B cell (primary cell): ENCODE data around the gene CCDC92B. TPM values are rescaled to one million over a fixed set of nuclear protein-coding genes. Genes with fewer than 3 reads are reported as not detected.

Experiments
- ATAC-seq: fragments of 200-7000 bp; cut with Tn5 transposase; one replicate; pipeline ENCODE4 v1.10.0; 2021; ENCODE audit warnings: low read depth, mild to moderate bottlenecking, moderate number of reproducible peaks, moderate library complexity
- CTCF ChIA-PET: fragments of 350-600 bp; sonication (Branson Sonifier 250); formaldehyde crosslinking; loops from one replicate; lab custom pipeline; 2021; ENCODE audit warnings: antibody characterized with exemption, inconsistent platforms; lab: Charles Lee
- POLR2A ChIA-PET: fragments of 350-600 bp; sonication (Branson Sonifier 250); formaldehyde crosslinking; loops from one replicate; lab custom pipeline; 2021; ENCODE audit warnings: antibody characterized with exemption; lab: Charles Lee
- DNase-seq: peaks from one replicate; pipeline ENCODE4 v3.0.0; 2013
- H2AFZ ChIP-seq: 2 replicates; pipeline ENCODE4 v1.6.1; 2012; ENCODE audit warnings: mild to moderate bottlenecking, low read depth, low read length; ENCODE audit not compliant: insufficient read depth, poor library complexity, severe bottlenecking
- H3K27ac ChIP-seq, 2 donors: 1 replicate in 1 of 2; 2 replicates in 1 of 2; pipeline ENCODE4 v1.5.1; 2012 to 2013; ENCODE audit warnings: low read length in 2 of 2, mild to moderate bottlenecking in 2 of 2, moderate library complexity in 1 of 2
- H3K27me3 ChIP-seq, 4 experiments: fragments of 200-600 bp in 1 of 4; sonication (generic) in 1 of 4; replicated peaks in 1 of 4; 1 replicate in 2 of 4; 2 replicates in 2 of 4; pipeline versions ENCODE4 v1.6.1 to v1.7.0; 2013 to 2016; ENCODE audit warnings: low read length in 3 of 4, mild to moderate bottlenecking in 2 of 4, mixed read lengths in 1 of 4, moderate library complexity in 1 of 4; ENCODE audit not compliant: insufficient read depth in 4 of 4, control insufficient read depth in 3 of 4; ENCODE audit errors: control extremely low read depth in 1 of 4
- H3K36me3 ChIP-seq, 2 experiments: replicated peaks in 1 of 2; 1 replicate in 1 of 2; 2 replicates in 1 of 2; pipeline versions ENCODE4 v1.6.1 to v1.7.1; 2013; ENCODE audit warnings: low read length in 1 of 2; ENCODE audit not compliant: insufficient read depth in 2 of 2, control insufficient read depth in 1 of 2; ENCODE audit errors: control extremely low read depth in 1 of 2, extremely low read depth in 1 of 2
- H3K4me1 ChIP-seq, 2 donors: fragments of 200-600 bp in 1 of 2; sonication (generic) in 1 of 2; 1 replicate in 1 of 2; 2 replicates in 1 of 2; pipeline versions ENCODE4 v1.5.1 to v1.6.1; 2013 to 2017; ENCODE audit warnings: low read length in 2 of 2; ENCODE audit not compliant: control insufficient read depth in 2 of 2, insufficient read depth in 2 of 2
- H3K4me2 ChIP-seq: replicated peaks from 2 replicates; pipeline ENCODE3; 2012; ENCODE audit warnings: mild to moderate bottlenecking, low read depth, low read length; ENCODE audit not compliant: poor library complexity, severe bottlenecking
- H3K4me3 ChIP-seq, 5 experiments: fragments of 200-600 bp in 1 of 5; sonication (generic) in 1 of 5; 1 replicate in 3 of 5; 2 replicates in 2 of 5; pipeline versions ENCODE4 v1.5.1 to v1.7.0; 2011 to 2016; ENCODE audit warnings: low read length in 4 of 5, mild to moderate bottlenecking in 4 of 5, low read depth in 2 of 5, control low read depth in 1 of 5, moderate library complexity in 1 of 5; ENCODE audit not compliant: insufficient read depth in 1 of 5; ENCODE audit errors: control extremely low read depth in 1 of 5, extremely low read depth in 1 of 5
- H3K79me2 ChIP-seq: fragments of 200-600 bp; sonication (generic); one replicate; pipeline ENCODE4 v1.6.0; 2016; ENCODE audit warnings: low read length; ENCODE audit not compliant: control insufficient read depth, insufficient read depth
- H3K9ac ChIP-seq: fragments of 200-600 bp; sonication (generic); 2 replicates; pipeline ENCODE4 v1.6.1; 2017; ENCODE audit warnings: mild to moderate bottlenecking, low read length, moderate library complexity
- H3K9me3 ChIP-seq, 3 donors: one replicate each; pipeline versions ENCODE4 v1.6.1 to v1.7.1; 2013; ENCODE audit warnings: low read length in 2 of 3; ENCODE audit not compliant: control insufficient read depth in 2 of 3, insufficient read depth in 1 of 3; ENCODE audit errors: control extremely low read depth in 1 of 3
- H4K20me1 ChIP-seq: 2 replicates; pipeline ENCODE4 v1.6.0; 2012; ENCODE audit warnings: mild to moderate bottlenecking, low read length; ENCODE audit not compliant: insufficient read depth, control insufficient read depth, poor library complexity, severe bottlenecking
- H3K27ac Mint-ChIP-seq: one replicate; pipeline ENCODE4 v1.8.0; 2021; ENCODE audit warnings: mixed read lengths
- H3K27me3 Mint-ChIP-seq: one replicate; pipeline ENCODE4 v1.8.0; 2021; ENCODE audit warnings: mixed read lengths
- H3K4me1 Mint-ChIP-seq: one replicate; pipeline ENCODE4 v1.8.0; 2021; ENCODE audit warnings: mixed read lengths
- H3K4me3 Mint-ChIP-seq: one replicate; pipeline ENCODE4 v1.8.0; 2021; ENCODE audit warnings: mixed read lengths
- H3K9me3 Mint-ChIP-seq: one replicate; pipeline ENCODE4 v1.8.0; 2022; ENCODE audit warnings: mixed read lengths; ENCODE audit not compliant: insufficient read depth
- EZH2 ChIP-seq: IDR thresholded peaks from 2 replicates; pipeline ENCODE4 v1.6.1; 2012; ENCODE audit warnings: borderline replicate concordance, low read depth, mild to moderate bottlenecking, moderate library complexity, low read length; ENCODE audit not compliant: insufficient read depth, poor library complexity, severe bottlenecking
- WGBS: methylation state at CpG from one replicate; pipeline ENCODE4 v1.1.5; 2013; ENCODE audit warnings: missing lambda C conversion rate; ENCODE audit not compliant: insufficient coverage; 5-methylcytosine and 5-hydroxymethylcytosine counted together
- intact Hi-C: fragments of 100-400 bp; cut with micrococcal nuclease; formaldehyde crosslinking; loops from one replicate; pipeline ENCODE4 v1.10.0; 2022
- polyA plus RNA-seq: library from polyadenylated mRNA; depleted of rRNA; stranded (reverse); fragments of >200 nt; gene quantifications from 2 replicates; pipeline ENCODE4 v1.2.3, GENCODE V29; 2012
- total RNA-seq, 2 donors: library from RNA; stranded (reverse); fragments of 120-200 nt in 1 of 2; gene quantifications; 1 replicate in 1 of 2; 2 replicates in 1 of 2; pipeline versions ENCODE4 v1.2.3 to v1.2.4, GENCODE V29; 2013 to 2022
- TF ChIP-seq, protein P1 (sequence below): fragments of 200-600 bp; IDR thresholded peaks from one replicate; pipeline ENCODE4 v1.8.0; 2022; ENCODE audit warnings: antibody characterized with exemption, mild to moderate bottlenecking

The CCDC92B gene
- total and polyA plus RNA-seq, 2 donors (not counting 1 experiment from before 2014, with no cell fraction given): 0.04 TPM; not detected in 1

DNA sequence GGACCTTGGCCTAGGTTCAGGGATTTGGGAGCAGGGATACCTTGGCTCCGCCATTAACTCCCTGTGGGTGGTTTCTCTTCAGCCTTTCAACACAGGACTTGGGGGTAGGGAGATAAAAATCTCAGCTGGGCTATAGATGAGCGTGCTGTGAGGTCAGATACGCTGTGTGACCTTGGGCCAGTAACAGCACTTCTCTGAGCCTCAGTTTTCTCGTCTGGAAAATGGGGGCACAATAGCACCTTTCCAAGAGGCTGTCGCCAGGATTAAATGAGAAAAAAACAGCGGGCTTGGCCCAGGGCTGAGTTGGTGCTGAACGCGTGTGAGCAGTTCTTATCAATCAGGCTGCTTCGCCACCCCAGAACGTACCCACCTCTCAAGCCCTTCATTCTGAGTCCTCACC lies 17.6 kb downstream of the CCDC92B start:
- H3K9ac ChIP-seq: no peak overlapping the region
- H3K4me1 Mint-ChIP-seq: no peaks in the 10 kb centered on the region
- intact Hi-C loops: no loop called here
- no peak overlapping the region for H3K4me2 ChIP-seq
- no peak overlapping the region for H3K27ac ChIP-seq
- no peak for ATAC-seq
- no peaks in the 10 kb centered on the region for H3K79me2 ChIP-seq
- H3K27me3 Mint-ChIP-seq: peaks cover 20% of the 10 kb centered on the region
- no peaks in the 10 kb centered on the region for H3K4me1 ChIP-seq
- no peaks in the 10 kb centered on the region for H4K20me1 ChIP-seq
- no peaks in the 10 kb centered on the region for H3K9me3 Mint-ChIP-seq
- no peak overlapping the region for H3K27ac Mint-ChIP-seq
- no peak overlapping the region for H3K4me3 ChIP-seq
- no peaks in the 10 kb centered on the region for H3K9me3 ChIP-seq
- H3K4me3 Mint-ChIP-seq: no peak overlapping the region
- 89% methylated on average over 10 of the region's 10 CpGs for WGBS
- no peak for TF ChIP-seq EZH2
- TF ChIP-seq, protein P1, sequence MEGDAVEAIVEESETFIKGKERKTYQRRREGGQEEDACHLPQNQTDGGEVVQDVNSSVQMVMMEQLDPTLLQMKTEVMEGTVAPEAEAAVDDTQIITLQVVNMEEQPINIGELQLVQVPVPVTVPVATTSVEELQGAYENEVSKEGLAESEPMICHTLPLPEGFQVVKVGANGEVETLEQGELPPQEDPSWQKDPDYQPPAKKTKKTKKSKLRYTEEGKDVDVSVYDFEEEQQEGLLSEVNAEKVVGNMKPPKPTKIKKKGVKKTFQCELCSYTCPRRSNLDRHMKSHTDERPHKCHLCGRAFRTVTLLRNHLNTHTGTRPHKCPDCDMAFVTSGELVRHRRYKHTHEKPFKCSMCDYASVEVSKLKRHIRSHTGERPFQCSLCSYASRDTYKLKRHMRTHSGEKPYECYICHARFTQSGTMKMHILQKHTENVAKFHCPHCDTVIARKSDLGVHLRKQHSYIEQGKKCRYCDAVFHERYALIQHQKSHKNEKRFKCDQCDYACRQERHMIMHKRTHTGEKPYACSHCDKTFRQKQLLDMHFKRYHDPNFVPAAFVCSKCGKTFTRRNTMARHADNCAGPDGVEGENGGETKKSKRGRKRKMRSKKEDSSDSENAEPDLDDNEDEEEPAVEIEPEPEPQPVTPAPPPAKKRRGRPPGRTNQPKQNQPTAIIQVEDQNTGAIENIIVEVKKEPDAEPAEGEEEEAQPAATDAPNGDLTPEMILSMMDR: no peak
- no peak for DNase-seq
- no peak overlapping the region for H2AFZ ChIP-seq
- H3K36me3 ChIP-seq: no peaks in the 10 kb centered on the region
- peaks cover 0 to 24% (median 0%) of the 10 kb centered on the region in 4 experiments for H3K27me3 ChIP-seq
- ChIA-PET POLR2A (no interaction called here), CTCF (no interaction called here)

DNA sequence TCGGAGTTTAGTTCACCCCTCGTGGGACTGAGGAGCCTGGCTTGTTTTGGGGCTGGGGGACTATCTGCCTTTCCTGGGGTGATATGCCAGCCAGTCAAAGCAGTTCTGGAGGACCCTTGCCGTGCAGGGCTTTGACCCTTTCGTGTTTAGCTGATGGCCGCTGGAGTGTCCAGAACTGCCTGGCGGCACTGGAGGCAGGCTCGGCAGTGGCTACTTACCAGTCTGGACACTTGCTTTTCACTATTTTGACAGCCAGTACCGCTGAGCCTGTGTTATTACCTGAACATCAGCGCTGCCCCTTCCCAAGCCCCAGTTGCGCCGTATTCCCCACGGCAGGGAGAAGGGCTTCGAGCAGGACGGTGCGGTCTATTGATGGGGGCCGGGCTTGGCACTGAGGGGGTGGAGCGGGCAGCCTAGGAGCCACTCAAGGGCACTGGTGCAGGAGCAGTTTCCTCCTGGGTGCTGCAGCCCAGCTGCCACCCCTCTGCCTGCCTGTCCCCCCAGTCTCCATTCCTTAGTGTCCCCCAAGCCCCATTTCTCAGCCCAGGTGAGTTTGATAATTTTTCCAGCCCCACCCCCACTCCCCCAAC lies 18.6 kb downstream of the CCDC92B start:
- no peaks in the 10 kb centered on the region for H3K36me3 ChIP-seq
- Mint-ChIP-seq H3K4me1 (no peaks in the 10 kb centered on the region), H3K9me3 (no peaks in the 10 kb centered on the region), H3K4me3 (no peak overlapping the region), H3K27me3 (peaks cover 20% of the 10 kb centered on the region), H3K27ac (no peak overlapping the region)
- 90% methylated on average over 17 of the region's 17 CpGs for WGBS
- H3K4me2 ChIP-seq: no peak overlapping the region
- POLR2A ChIA-PET: no interaction called here
- no peak overlapping the region for H3K4me3 ChIP-seq
- no peaks in the 10 kb centered on the region for H3K4me1 ChIP-seq
- H3K79me2 ChIP-seq: no peaks in the 10 kb centered on the region
- DNase-seq (no peak), ATAC-seq (no peak)
- CTCF ChIA-PET: no interaction called here
- intact Hi-C loops: no loop called here
- no peaks in the 10 kb centered on the region for H4K20me1 ChIP-seq
- peaks cover 0 to 24% (median 0%) of the 10 kb centered on the region in 4 experiments for H3K27me3 ChIP-seq
- no peak overlapping the region for H3K9ac ChIP-seq
- H3K27ac ChIP-seq: no peak overlapping the region
- H2AFZ ChIP-seq: no peak overlapping the region
- TF ChIP-seq, protein P1: no peak
- H3K9me3 ChIP-seq: no peaks in the 10 kb centered on the region
